Keratinocyte (primary cell): Measurements from ENCODE around the gene SLC2A4RG.

ENCODE experiments used
- CTCF ChIP-seq, 3 experiments: IDR thresholded peaks in 1 of 3; conservative IDR thresholded peaks in 1 of 3; optimal IDR thresholded peaks in 1 of 3; 2 replicates in 2 of 3; 3 replicates in 1 of 3; pipeline versions ENCODE3 to v1.5.1; 2011; ENCODE audit warnings: low read length in 3 of 3, mild to moderate bottlenecking in 3 of 3, moderate library complexity in 2 of 3, control low read depth in 1 of 3, inconsistent platforms in 1 of 3; ENCODE audit not compliant: insufficient read depth in 2 of 3; ENCODE audit errors: extremely low read depth in 1 of 3
- EZH2 ChIP-seq: IDR thresholded peaks from one replicate; pipeline ENCODE4 v1.6.1; 2012; ENCODE audit warnings: inconsistent platforms, mild to moderate bottlenecking, low read length, moderate library complexity

DNA sequence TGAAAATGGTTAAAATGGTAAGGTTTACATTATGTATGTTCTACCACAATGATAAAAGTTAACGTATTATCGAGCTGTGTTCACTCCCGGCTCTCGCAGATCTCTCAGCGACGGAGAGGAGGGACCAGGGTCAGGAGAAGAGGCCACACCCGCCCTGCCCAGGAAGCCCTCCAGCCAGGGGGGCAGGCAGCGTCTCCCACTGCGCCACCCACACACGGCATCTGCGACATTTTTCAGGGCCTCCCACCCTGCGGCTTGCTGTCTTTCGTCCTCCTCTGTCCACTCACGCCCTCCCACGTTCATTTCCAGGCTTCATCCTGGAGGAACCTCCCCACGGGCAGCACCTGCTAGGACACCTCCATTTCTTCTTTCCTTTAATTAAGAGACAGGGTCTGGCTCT lies 48.2 kb downstream of the SLC2A4RG start:
- TF ChIP-seq CTCF (optimal IDR thresholded peaks at IDR 0.05 in 1 of 3, IDR thresholded peaks at IDR 0.05 in 1 of 3, conservative IDR thresholded peaks at IDR 0.05 in 1 of 3; ENCODE audit: extremely low read depth in 1 of 3, insufficient read depth in 2 of 3, low read length in 3 of 3) = no peak
- no peak for TF ChIP-seq EZH2
